ENCODE results near the gene C4B. TPM values are rescaled to one million over a fixed set of nuclear protein-coding genes. Genes with fewer than 3 reads are reported as not detected.
"Not testable (repeated sequence)": the region's sequence is repeated elsewhere in the genome, so short reads cannot be mapped to it uniquely, and the experiment has no call there.

The C4B gene
- 19.0 and 43.9 TPM in 2 replicates for total RNA-seq
- polyA plus RNA-seq = 4.9 and 16.2 TPM in 2 replicates
- 8.8 and 33.8 TPM in 2 replicates for polyA plus RNA-seq (2012)
- polyA minus RNA-seq (ENCODE audit: low replicate concordance) = 15.1 and 51.9 TPM in 2 replicates

- H3K4me2 ChIP-seq (ENCODE audit: extremely low read depth, insufficient read depth, low read length); H3K27ac ChIP-seq (ENCODE audit: insufficient read depth, low read length); H3K79me2 ChIP-seq (ENCODE audit: control insufficient read depth, insufficient read depth, low read length); H2AFZ ChIP-seq (ENCODE audit: low read length); H3K4me3 ChIP-seq (replicated peaks in 1 of 4; ENCODE audit: control extremely low read depth in 1 of 4, insufficient read depth in 1 of 4, low read depth in 3 of 4, low read length in 4 of 4); H4K20me1 ChIP-seq (ENCODE audit: control insufficient read depth, extremely low read depth, insufficient read depth, low read length); H3K9ac ChIP-seq (ENCODE audit: insufficient read depth, low read length); H3K27me3 ChIP-seq (ENCODE audit: control insufficient read depth, insufficient read depth, low read length); DNase-seq (ENCODE audit: low read depth in 2 of 2); H3K9me3 ChIP-seq (ENCODE audit: control insufficient read depth, insufficient read depth, low read depth, low read length); H3K4me1 ChIP-seq (ENCODE audit: control insufficient read depth, extremely low read depth, insufficient read depth, low read length); H3K36me3 ChIP-seq (ENCODE audit: control insufficient read depth, insufficient read depth, low read length): not testable (repeated sequence)
Measured at GRCh38 chr6:32014547-32014946, at the start of gene C4B. C4B (plus strand) TSS chr6:32014795; CDS start chr6:32014846, 51 bp downstream.

GRCh38 chr6:31965700-31966099 is 48.9 kb upstream of the C4B start:
- no peak overlapping the region for H2AFZ ChIP-seq (ENCODE audit: low read length)
- H3K36me3 ChIP-seq (ENCODE audit: control insufficient read depth, insufficient read depth, low read length) = peaks cover 39% of the 10 kb centered on the region
- H3K27me3 ChIP-seq (ENCODE audit: control insufficient read depth, insufficient read depth, low read length) = no peaks in the 10 kb centered on the region
- TF ChIP-seq CTCF (conservative IDR thresholded peaks at IDR 0.05 in 1 of 2, IDR thresholded peaks at IDR 0.05 in 1 of 2; ENCODE audit: low read depth in 1 of 2, low read length in 2 of 2) (no peak), EZH2 (IDR thresholded peaks at IDR 0.05; ENCODE audit: low read length, missing control alignments) (no peak)
- no peak overlapping the region for H3K27ac ChIP-seq (ENCODE audit: insufficient read depth, low read length)
- H3K9ac ChIP-seq (ENCODE audit: insufficient read depth, low read length) = no peak overlapping the region
- H3K4me3 ChIP-seq (replicated peaks in 1 of 4; ENCODE audit: control extremely low read depth in 1 of 4, insufficient read depth in 1 of 4, low read depth in 3 of 4, low read length in 4 of 4) = no peak overlapping the region
- DNase-seq (ENCODE audit: low read depth in 2 of 2) = no peak
- no peaks in the 10 kb centered on the region for H4K20me1 ChIP-seq (ENCODE audit: control insufficient read depth, extremely low read depth, insufficient read depth, low read length)
- H3K4me2 ChIP-seq (ENCODE audit: extremely low read depth, insufficient read depth, low read length) = no peak overlapping the region
- H3K4me1 ChIP-seq (ENCODE audit: control insufficient read depth, extremely low read depth, insufficient read depth, low read length) = peaks cover 8% of the 10 kb centered on the region
- H3K79me2 ChIP-seq (ENCODE audit: control insufficient read depth, insufficient read depth, low read length) = peaks cover 8% of the 10 kb centered on the region
- no peaks in the 10 kb centered on the region for H3K9me3 ChIP-seq (ENCODE audit: control insufficient read depth, insufficient read depth, low read depth, low read length)

- peaks cover 39% of the 10 kb centered on the region for H3K36me3 ChIP-seq (ENCODE audit: control insufficient read depth, insufficient read depth, low read length)
- H3K4me1 ChIP-seq (ENCODE audit: control insufficient read depth, extremely low read depth, insufficient read depth, low read length) = peaks cover 8% of the 10 kb centered on the region
- no peaks in the 10 kb centered on the region for H4K20me1 ChIP-seq (ENCODE audit: control insufficient read depth, extremely low read depth, insufficient read depth, low read length)
- no peak overlapping the region for H2AFZ ChIP-seq (ENCODE audit: low read length)
- TF ChIP-seq EZH2 (IDR thresholded peaks at IDR 0.05; ENCODE audit: low read length, missing control alignments) = no peak
- no peak for TF ChIP-seq CTCF (conservative IDR thresholded peaks at IDR 0.05 in 1 of 2, IDR thresholded peaks at IDR 0.05 in 1 of 2; ENCODE audit: low read depth in 1 of 2, low read length in 2 of 2)
- H3K27ac ChIP-seq (ENCODE audit: insufficient read depth, low read length) = no peak overlapping the region
- no peak for DNase-seq (ENCODE audit: low read depth in 2 of 2)
- no peak overlapping the region for H3K4me3 ChIP-seq (replicated peaks in 1 of 4; ENCODE audit: control extremely low read depth in 1 of 4, insufficient read depth in 1 of 4, low read depth in 3 of 4, low read length in 4 of 4)
- no peak overlapping the region for H3K4me2 ChIP-seq (ENCODE audit: extremely low read depth, insufficient read depth, low read length)
- H3K79me2 ChIP-seq (ENCODE audit: control insufficient read depth, insufficient read depth, low read length) = peaks cover 17% of the 10 kb centered on the region
- H3K9ac ChIP-seq (ENCODE audit: insufficient read depth, low read length) = no peak overlapping the region
- H3K27me3 ChIP-seq (ENCODE audit: control insufficient read depth, insufficient read depth, low read length) = no peaks in the 10 kb centered on the region
- H3K9me3 ChIP-seq (ENCODE audit: control insufficient read depth, insufficient read depth, low read depth, low read length) = no peaks in the 10 kb centered on the region
Measured at GRCh38 chr6:31966506-31966905, 48.1 kb upstream of the C4B start.

All from fibroblast of lung (primary cell).